Sciatic nerve (tissue), 2 donors: ENCODE results near the gene USB1. TPM values are rescaled to one million over a fixed set of nuclear protein-coding genes. Genes with fewer than 3 reads are reported as not detected.

Experiments used
- ATAC-seq: fragments of 200-7000 bp; cut with Tn5 transposase; one replicate; pipeline ENCODE4 v1.9.1; 2020; ENCODE audit warnings: mild to moderate bottlenecking, moderate library complexity
- DNase-seq: peaks from one replicate; pipeline ENCODE4 v3.0.0-alpha.2; 2020; ENCODE audit warnings: low spot score
- intact Hi-C: fragments of 100-400 bp; cut with DNase I; formaldehyde crosslinking; loops from one replicate; pipeline ENCODE4 v1.14.2; 2022
- total RNA-seq: library from RNA; stranded (reverse); fragmentation: NEBNext Ultra II Directional; extraction: Animal tissue kit (Norgen Biotek cat#: 25700); gene quantifications from one replicate; pipeline ENCODE4 v1.2.1, GENCODE V29; 2021
- donor health status: DM: no; HTN: no; CAD: no.
- donor health status: DM: no; HTN: no; CAD: no.

The USB1 gene
- 25.9 TPM for total RNA-seq

- DNase-seq (peak; percentile 93), ATAC-seq (peak; percentile 96)
- intact Hi-C loops = loop anchor here (5.0 kb wide), 1 partner anchor 94 kb away; no protein-coding TSS in a partner anchor
These were observed at the start of gene USB1 for GRCh38 chr16:58000706-58001676. Gene USB1 (plus strand): TSS chr16:58001407. CDS start chr16:58001484, 77 bp downstream.

GRCh38 chr16:57952909-57953308 is 48.3 kb upstream of the USB1 start:
- ATAC-seq (no peak), DNase-seq (no peak)
- intact Hi-C loops = no loop called here

- no peak for DNase-seq
- intact Hi-C loops = no loop called here
- no peak for ATAC-seq
These were observed 47.4 kb upstream of the USB1 start for GRCh38 chr16:57953857-57954256.

GRCh38 chr16:57955572-57956188 is 45.5 kb upstream of the USB1 start:
- intact Hi-C loops = no loop called here
- DNase-seq (no peak), ATAC-seq (peak; percentile 35)

GRCh38 chr16:57956270-57956808 is 44.9 kb upstream of the USB1 start:
- no peak for DNase-seq

GRCh38 chr16:57956924-57957672 is 44.1 kb upstream of the USB1 start:
- DNase-seq = no peak
- ATAC-seq = no peak
- intact Hi-C loops = no loop called here

More at GRCh38 chr16:57956270-57956808, 44.9 kb upstream of the USB1 start:
- intact Hi-C loops = no loop called here
- no peak for ATAC-seq

GRCh38 chr16:57957673-57958392 is 43.4 kb upstream of the USB1 start:
- ATAC-seq (no peak), DNase-seq (no peak)
- intact Hi-C loops = no loop called here

- intact Hi-C loops = no loop called here
- DNase-seq (no peak), ATAC-seq (no peak)
These were observed 42.7 kb upstream of the USB1 start for GRCh38 chr16:57958544-57958943.

- intact Hi-C loops = no loop called here
- DNase-seq (no peak), ATAC-seq (no peak)
These were observed 42.1 kb upstream of the USB1 start for GRCh38 chr16:57959121-57959520.

- ATAC-seq (no peak), DNase-seq (no peak)
- intact Hi-C loops = no loop called here
These were observed 41.4 kb upstream of the USB1 start for GRCh38 chr16:57959804-57960203.

GRCh38 chr16:57960310-57960709 is 40.9 kb upstream of the USB1 start:
- ATAC-seq (no peak), DNase-seq (no peak)
- intact Hi-C loops = no loop called here

GRCh38 chr16:57960826-57961472 is 40.3 kb upstream of the USB1 start:
- intact Hi-C loops = no loop called here

GRCh38 chr16:57961538-57961937 is 39.7 kb upstream of the USB1 start:
- no peak for ATAC-seq
- intact Hi-C loops = no loop called here
- no peak for DNase-seq

More at GRCh38 chr16:57960826-57961472, 40.3 kb upstream of the USB1 start:
- no peak for ATAC-seq
- DNase-seq = no peak

- intact Hi-C loops = no loop called here
- ATAC-seq = no peak
These were observed 39.2 kb upstream of the USB1 start for GRCh38 chr16:57962046-57962445.

GRCh38 chr16:57962756-57963155 is 38.5 kb upstream of the USB1 start:
- DNase-seq = no peak
- ATAC-seq = no peak
- intact Hi-C loops = no loop called here

More at GRCh38 chr16:57962046-57962445, 39.2 kb upstream of the USB1 start:
- no peak for DNase-seq

- intact Hi-C loops = no loop called here
- ATAC-seq (no peak), DNase-seq (no peak)
These were observed 37.0 kb upstream of the USB1 start for GRCh38 chr16:57964157-57964700.

- ATAC-seq = no peak
- intact Hi-C loops = no loop called here
- DNase-seq = no peak
These were observed 34.9 kb upstream of the USB1 start for GRCh38 chr16:57966204-57966771.
